ENCODE results near the gene MEX3C.

GRCh38 chr18:51169731-51170130 lies 27.8 kb downstream of the MEX3C start:
- TF ChIP-seq CTCF (IDR thresholded peaks at IDR 0.05; ENCODE audit: poor library complexity, severe bottlenecking) = no peak
- no peak for TF ChIP-seq MXI1 (conservative IDR thresholded peaks at IDR 0.05; ENCODE audit: poor library complexity, severe bottlenecking)
- TF ChIP-seq RAD21 (conservative IDR thresholded peaks at IDR 0.05) = no peak
- TF ChIP-seq EZH2 (IDR thresholded peaks at IDR 0.05; ENCODE audit: borderline replicate concordance, insufficient read depth, low read length, poor library complexity, severe bottlenecking) = no peak

All from neural cell (in vitro differentiated cells).